Amniotic stem cell (primary cell): ENCODE results near the gene DNMT3A.

Source experiments
- DNase-seq: peaks from one replicate; lab custom pipeline; 2025; lab: John Stamatoyannopoulos, UW

Gene DNMT3A

GRCh38 chr2:25341753-25342371 is at the start of gene DNMT3A:
Gene DNMT3A (minus strand): TSS chr2:25341925. CDS start chr2:25313984, 27,941 bp downstream.
- no peak for DNase-seq

- DNase-seq: no peak
Measured at GRCh38 chr2:25389161-25389560, 47.4 kb upstream of the DNMT3A start.

GRCh38 chr2:25388491-25388890 is 46.8 kb upstream of the DNMT3A start:
- DNase-seq: no peak

- DNase-seq: no peak
Measured at GRCh38 chr2:25387876-25388449, 46.2 kb upstream of the DNMT3A start.

- no peak for DNase-seq
Measured at GRCh38 chr2:25386971-25387875, 45.5 kb upstream of the DNMT3A start.

- DNase-seq: no peak
Measured at GRCh38 chr2:25385910-25386309, 44.2 kb upstream of the DNMT3A start.

- no peak for DNase-seq
Measured at GRCh38 chr2:25383806-25384205, 42.1 kb upstream of the DNMT3A start.

- no peak for DNase-seq
Measured at GRCh38 chr2:25381502-25381901, 39.8 kb upstream of the DNMT3A start.

- DNase-seq: no peak
Measured at GRCh38 chr2:25380586-25381375, 39.1 kb upstream of the DNMT3A start.

- no peak for DNase-seq
Measured at GRCh38 chr2:25380023-25380422, 38.3 kb upstream of the DNMT3A start.

- DNase-seq: no peak
Measured at GRCh38 chr2:25379535-25379934, 37.8 kb upstream of the DNMT3A start.

GRCh38 chr2:25378731-25379490 is 37.2 kb upstream of the DNMT3A start:
- no peak for DNase-seq

- no peak for DNase-seq
Measured at GRCh38 chr2:25377822-25378421, 36.2 kb upstream of the DNMT3A start.

GRCh38 chr2:25376750-25377621 is 35.3 kb upstream of the DNMT3A start:
- peak; percentile 45 for DNase-seq

GRCh38 chr2:25375989-25376545 is 34.3 kb upstream of the DNMT3A start:
- DNase-seq: no peak

GRCh38 chr2:25375371-25375988 is 33.8 kb upstream of the DNMT3A start:
- no peak for DNase-seq

- no peak for DNase-seq
Measured at GRCh38 chr2:25374827-25375226, 33.1 kb upstream of the DNMT3A start.

GRCh38 chr2:25374411-25374810 is 32.7 kb upstream of the DNMT3A start:
- no peak for DNase-seq

GRCh38 chr2:25373269-25373981 is 31.7 kb upstream of the DNMT3A start:
- DNase-seq: no peak
